GM19193 (cell line): ENCODE results near the gene YBX1.
A peak's percentile ranks its signal among the peaks of the same experiment; 100 is the strongest.

ENCODE experiments used
- POLR2A ChIP-seq: IDR thresholded peaks from 4 replicates; pipeline ENCODE4 v1.6.1; 2011; ENCODE audit not compliant: insufficient read depth, insufficient read length; ENCODE audit errors: extremely low read depth

YBX1 gene

DNA sequence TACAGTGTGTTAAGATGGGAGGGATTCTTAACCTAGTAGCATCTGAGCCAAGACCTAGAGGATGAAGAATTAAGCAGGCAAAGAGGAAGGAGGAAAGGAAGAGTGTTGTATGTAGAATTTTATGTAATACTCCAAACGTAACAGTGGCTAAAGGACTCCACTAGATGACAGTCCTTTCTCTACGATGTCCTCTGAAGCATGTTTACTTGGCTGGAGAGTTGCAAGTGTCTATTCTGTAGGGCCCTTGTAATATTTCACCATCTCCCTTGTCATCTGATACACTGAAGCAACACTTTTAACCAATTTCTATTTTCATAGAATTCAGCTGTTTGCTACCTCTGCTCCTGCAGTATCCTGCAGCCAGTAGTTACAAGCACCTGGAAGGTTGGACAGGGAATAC, 2.2 kb upstream of the YBX1 start:
- no peak for TF ChIP-seq POLR2A

DNA sequence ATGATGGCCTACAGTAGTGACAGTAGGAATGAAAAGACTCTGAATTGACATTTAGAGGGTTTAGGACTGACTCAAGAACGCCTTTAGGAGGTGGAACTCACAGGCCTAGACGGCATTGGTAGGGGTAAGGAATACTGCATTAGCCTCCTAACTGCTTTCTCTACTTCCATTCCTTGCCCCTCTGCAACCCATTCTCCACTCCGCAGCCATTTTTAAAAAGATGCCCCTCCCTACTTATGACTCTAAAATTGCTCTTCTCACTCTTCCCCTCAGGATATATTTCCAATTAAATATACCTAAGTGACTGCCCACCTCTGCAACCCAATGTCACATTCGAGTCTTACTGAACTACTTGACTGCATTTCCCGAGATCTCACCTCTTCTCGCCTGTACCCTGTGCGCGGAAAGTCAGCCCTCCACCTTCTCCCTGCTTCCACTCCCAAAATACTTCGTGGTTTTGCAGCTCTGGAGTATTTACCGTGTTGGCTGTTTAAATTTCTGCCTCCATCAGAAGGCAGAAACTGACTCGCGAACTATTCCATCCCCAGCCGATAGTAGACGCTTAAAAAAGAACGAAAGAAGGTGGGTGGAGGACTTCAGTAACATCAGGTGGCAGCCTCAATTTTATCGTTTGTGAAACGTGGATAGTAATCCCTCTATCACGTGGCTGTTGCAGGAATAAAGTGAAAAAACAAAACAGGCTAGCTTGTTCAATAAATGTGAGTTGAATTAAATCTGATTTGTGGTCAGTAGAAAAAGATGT, 1.1 kb upstream of the YBX1 start:
- no peak for TF ChIP-seq POLR2A

DNA sequence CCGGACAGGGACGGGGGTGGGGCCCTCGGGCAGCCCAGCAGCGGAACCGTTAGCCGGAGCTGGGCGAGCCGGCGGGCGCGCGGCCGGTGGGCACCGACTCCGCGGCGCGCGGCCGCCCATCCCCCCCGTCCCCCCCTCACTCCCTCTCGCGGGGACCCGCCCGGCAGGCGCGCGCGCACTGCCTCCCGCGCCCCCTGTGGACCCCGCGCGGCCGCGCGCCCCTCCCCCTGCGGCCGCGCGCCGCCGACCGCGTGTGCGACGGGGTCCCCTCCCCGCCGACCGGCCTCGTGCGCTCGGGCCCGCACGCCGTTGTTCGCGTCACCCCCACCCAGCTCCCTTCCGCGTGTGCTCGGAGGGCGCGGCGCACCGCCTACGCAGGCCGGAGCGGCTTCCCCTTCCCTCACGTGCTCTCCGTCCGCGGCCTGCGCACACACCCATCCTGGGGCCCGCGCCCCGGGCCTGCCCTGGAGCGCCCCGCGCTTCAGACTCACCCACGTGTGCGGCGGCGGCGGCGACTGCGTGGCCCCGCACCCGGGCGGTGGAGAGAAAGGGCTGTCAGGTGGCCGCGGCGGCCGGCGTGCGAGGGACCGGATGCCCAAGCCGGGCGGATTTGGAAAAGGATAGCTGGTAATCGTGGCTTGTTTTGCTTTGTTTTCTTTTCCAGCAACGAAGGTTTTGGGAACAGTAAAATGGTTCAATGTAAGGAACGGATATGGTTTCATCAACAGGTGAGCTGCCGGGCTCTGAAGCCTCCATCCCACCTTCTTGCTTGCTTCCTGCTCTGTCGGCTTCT, 717 bp downstream of the YBX1 start:
- peak; percentile 64 for TF ChIP-seq POLR2A

DNA sequence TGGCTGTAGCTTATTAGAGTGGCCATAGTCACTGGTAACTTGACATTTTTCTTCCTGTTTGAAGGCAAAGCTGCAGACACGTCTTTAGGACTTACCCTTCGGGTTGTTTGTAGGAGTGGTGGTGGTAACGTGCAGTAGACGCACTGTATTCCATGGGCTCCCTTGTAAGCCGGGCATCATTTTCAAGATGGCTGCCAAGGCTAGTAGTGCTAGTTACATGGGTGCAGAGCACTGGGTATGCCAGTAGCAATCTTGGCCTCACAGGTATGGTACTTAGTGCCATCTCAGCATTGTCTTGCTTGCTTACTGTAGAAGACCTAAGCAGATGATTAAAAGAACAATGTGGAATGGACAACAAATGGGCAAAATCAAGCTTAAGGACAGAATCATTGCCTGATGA, 1.9 kb downstream of the YBX1 start:
- TF ChIP-seq POLR2A: no peak

DNA sequence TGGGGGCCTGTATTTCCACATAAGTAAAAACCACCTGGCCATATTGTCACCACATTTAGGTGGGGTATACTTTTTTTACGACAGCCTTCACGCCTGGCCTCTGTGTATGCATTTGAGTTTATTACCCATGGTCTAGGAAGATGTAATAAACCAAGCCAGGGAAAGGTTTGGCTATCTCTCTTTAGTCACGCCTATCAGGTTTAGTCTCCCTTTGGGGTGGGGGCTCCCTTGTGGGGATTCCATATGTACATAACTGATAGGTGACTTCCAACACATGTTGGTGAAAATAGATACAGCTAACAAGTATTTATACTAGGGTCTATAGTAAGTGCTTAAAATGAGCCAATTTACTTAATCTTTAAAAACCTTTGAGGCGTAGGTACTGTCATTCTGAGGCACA, 4.2 kb downstream of the YBX1 start:
- TF ChIP-seq POLR2A: no peak

DNA sequence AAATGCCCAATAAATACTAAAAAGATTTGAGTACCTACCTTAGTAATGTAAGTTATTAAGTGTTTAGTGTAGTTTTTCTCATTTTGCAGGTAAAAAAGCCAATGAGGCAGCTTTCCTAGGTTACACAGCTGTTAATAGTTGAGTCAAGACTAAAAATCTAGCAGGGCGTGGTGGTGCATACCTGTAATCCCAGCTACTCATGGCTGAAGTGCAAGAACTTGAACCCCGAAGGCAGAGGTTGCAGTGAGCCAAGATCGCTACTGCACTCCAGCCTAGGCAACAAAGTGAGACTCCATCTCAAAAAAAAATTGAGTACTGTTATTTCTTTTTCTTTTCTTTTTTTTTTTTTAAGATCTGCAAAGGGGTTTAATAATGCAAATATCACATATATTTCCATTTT, 7.7 kb downstream of the YBX1 start:
- TF ChIP-seq POLR2A: no peak

DNA sequence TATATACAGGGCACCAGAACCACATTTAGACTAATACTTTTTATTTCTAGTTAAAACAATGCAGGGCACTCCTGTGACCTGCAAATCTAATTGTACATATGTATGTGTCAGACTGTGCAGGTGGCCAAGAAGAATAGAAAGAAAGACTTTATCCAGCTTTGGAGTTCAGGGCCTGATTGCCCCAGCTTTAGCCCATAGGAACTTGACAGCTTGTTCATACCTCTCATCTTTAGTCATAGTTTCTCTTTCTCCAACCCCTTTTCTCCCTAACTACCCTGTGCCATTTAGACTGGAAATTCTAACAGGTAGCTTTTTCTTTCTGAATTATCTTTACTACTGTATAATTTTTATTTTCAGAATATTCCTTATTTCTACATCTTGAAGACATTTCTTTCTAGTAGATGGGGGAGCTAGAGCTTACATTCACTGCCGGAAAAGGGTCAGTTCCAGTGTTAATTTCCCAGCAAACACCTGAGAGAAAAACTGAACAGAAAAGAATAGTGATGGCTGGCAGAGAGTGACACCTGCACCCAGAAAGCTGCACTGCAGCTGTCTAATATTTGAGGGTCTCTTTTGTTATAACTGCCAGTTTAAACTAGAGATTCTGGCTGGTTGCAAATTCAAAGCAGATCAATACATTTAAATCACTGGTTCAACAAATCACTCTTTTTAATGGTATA, 8.4 kb downstream of the YBX1 start:
- no peak for TF ChIP-seq POLR2A

DNA sequence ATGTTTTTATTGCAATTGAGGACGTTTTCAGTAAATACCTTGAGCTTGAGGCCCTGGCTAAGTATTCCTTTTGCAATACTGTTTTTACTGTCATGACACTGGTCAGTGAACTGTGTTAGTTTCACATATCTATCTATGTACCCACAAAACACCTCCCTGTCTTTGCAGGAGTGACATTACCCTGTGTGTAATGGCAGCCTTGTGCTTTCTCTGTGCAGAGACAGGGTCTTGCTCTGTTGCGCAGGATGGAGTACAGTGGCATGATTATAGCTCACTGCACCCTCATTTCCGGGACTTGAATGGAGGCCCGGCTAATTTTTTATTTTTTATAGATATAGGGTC, 8.9 kb downstream of the YBX1 start:
- no peak for TF ChIP-seq POLR2A

DNA sequence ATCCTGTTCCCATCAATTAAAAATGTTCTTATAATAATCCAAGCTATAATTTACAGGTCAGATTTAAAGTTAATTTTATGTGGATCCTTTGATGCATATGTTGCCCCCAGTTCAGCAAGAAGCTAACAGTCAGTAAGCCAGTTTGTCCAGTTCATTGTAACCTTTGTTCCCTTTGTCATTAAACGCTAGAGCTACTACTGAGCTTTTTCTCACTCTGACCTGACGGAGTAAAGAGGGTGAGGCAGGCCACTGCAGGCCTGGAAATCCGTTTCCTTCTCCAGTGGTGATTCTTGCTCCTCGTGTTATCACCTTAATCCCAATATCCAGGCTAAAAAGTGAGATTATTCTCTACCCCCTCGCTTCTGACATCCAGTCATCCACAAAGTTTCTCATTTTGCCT, 10.2 kb downstream of the YBX1 start:
- no peak for TF ChIP-seq POLR2A

DNA sequence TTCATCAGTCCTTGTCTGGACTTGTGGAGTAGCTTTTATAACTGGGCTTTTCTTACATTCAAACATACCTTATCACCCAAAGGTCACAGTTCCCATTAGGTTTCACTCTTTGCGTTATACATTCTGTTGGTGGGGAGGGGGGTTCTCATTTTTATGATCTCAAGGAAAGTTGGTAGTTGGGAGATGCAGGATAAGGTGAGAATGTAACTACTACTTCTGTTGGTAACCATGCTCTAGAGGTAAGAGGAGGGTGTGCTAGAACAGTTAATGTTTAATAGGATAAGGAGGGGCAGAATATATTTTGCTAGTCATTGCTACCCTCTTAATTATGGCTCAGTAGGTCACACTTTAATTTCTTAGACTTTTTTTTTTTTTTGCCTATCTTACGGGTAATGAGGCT, 10.7 kb downstream of the YBX1 start:
- TF ChIP-seq POLR2A: no peak

DNA sequence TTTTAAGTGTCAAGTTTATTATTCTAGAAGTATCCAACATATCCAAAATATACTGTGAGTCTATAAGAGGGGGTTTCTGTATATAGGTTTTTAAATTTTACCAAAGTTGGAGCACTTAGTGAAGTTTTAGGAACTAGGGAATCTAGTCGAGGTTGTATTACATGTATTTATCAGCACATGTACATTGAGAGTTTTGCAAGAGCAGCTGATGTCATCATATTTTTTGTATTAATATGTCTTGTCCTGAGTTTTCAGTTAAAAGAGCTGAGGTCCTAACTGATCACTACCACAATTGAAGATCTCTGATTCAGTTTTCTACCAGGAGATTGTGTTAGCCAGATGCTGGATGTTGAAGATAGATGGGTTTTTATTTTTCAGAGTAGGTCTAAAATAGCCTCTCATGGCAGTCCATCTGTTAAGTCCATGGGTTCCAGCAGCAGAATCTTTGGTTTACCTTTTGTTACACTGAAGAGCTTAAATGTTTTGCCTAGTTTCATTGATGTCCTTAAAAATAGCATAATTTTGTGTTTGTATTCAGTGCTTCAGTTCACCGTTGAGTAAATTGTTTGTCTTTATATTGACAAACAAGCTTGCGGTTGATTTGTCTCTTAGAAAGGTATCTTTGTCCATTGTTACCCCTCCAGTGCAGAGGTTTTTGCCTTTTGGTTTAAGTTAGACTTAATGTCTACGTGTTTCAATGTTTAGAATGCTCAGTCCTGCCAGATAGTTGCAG, 16.0 kb downstream of the YBX1 start:
- TF ChIP-seq POLR2A: no peak

DNA sequence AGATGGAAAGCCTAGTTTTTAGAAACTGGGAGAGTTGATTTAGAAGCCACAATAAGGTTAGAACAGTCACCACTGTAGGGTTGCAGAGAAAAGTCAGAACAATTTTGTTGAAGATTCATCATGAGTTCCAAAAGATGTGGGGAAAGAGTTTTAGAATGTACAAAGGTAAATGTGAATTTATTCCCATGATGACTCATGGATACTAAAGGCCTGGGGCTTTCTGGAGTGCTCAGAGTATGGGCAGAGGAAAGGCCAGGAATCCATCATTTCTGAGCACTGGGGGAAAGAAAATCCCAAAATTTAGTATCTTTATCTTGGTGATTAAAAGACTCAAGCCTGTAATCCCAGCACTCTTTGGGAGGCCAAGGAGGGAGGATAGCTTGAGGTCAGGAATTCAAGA, 17.8 kb downstream of the YBX1 start:
- no peak for TF ChIP-seq POLR2A

DNA sequence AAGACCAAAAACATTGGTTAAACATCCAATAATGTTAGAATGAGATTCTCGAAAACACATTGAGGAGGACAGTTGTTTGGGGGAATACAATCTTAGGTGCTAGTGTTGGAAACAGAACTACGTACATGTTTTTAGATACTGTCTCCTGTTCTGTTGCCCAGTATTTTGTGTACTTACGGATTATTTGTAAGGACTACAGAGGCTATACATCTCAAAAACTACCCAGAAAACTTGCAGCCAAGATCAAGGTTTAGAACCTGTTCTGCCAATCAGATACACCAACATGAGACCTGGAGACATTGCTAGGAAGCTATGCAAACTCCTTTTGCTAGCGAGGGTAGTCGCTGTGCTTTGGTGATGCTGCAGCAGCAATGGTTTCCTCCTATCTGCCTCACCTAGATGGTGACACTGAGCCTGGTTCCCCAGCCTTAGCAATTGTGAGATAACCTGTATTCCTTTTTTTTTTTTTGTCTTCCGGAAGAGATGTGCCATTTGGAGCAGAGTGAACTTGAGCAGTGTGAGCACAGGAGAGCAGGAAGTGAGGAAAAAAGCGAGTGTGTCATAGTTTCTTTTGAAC, 21.8 kb downstream of the YBX1 start:
- TF ChIP-seq POLR2A: no peak

DNA sequence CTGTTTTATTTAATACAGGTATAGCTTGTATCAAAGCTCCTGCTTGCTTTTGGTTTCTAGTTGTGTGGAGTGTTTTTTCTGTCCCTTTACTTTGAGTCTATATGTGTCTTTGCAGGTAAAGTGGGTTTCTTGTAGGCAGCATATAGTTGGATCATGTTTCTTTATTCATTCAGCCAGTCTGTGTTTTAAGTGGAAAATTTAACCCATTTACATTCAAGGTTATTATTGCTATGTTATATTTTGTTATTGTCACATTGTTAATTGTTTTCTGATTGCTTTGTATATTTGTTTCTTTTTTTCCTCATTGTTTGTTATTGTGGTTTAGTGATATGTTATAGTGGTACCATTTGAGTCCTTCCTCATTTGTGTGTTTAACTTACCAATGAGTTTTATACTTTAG, 31.1 kb downstream of the YBX1 start:
- no peak for TF ChIP-seq POLR2A

DNA sequence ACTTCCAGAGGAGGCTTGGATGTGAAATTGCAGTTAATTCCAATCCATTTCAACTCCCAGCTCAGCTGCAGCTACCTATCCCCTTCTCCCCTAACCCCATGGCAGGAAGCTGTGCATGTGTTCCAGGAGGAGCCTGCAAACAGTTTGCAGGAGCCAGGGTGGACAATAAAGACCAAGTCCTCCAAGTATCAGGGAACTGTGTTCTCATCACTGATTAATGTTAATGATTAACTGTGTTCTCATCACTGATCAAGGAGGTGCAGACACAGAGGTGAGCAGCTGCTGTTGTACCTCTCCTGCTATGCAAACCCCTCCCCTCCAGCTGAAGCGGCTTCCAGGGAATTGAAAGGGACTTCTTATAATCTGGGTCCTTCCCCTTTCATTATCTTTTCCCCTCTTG, 38.6 kb downstream of the YBX1 start:
- TF ChIP-seq POLR2A: no peak
